ENCODE data around the gene GLB1L3.

The GLB1L3 gene

DNA sequence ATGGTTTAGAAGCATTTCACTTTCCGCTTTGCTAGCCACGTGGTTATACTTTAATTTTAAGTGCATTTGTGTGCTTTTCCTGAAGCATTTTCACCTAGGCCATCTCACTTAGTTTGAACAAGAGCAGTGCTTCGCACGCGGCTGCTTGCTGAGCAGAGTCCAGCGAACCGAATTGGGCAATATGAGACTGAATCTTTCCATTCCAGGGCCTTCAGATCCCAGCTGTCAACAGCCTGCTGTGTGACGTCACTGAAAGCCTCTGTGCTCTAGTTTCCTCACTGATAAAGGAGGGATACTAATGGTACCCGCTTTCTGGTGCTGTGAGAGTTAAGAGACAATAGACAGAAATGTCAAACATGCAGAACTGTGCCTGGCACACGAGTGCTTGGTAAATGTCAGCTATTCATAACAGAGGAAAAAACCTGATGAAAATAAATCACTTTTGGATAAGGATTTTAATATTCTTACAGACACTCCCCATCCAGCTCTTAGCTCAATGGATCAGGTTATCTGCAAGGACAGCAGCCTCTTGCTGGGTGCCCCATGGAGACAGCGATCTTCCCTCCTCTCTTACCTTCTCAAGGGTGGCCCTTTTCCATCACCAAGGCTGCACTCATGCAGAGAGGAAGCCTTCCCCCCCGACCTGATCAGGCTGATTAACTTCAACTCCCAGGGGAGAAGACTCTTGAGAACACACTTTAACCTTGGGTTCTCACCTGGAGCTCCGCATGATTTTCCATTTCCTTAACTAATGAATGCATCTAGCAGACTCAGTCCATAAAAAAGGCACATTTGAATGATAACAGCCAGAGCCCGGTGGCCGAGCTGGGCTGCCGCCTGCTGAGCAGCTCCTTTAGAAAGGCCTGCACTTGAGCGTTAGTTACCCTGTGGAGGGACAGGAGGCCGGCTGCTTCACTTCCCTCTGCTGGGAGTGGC is 3.5 kb upstream of the GLB1L3 start:
- H3K79me2 ChIP-seq (ENCODE audit: control insufficient read depth, low read length): no peaks in the 10 kb centered on the region
- H4K20me1 ChIP-seq (ENCODE audit: control insufficient read depth, insufficient read depth, low read depth, low read length): no peaks in the 10 kb centered on the region

GRCh38 chr11:134273317-134273712 is 2.9 kb upstream of the GLB1L3 start:
- no peaks in the 10 kb centered on the region for H3K4me1 ChIP-seq (ENCODE audit: control insufficient read depth, low read length)
- no peaks in the 10 kb centered on the region for H4K20me1 ChIP-seq (ENCODE audit: control insufficient read depth, insufficient read depth, low read depth, low read length)
- TF ChIP-seq EZH2phosphoT487 (IDR thresholded peaks at IDR 0.05; ENCODE audit: borderline replicate concordance, low read length): no peak
- TF ChIP-seq, protein P1, sequence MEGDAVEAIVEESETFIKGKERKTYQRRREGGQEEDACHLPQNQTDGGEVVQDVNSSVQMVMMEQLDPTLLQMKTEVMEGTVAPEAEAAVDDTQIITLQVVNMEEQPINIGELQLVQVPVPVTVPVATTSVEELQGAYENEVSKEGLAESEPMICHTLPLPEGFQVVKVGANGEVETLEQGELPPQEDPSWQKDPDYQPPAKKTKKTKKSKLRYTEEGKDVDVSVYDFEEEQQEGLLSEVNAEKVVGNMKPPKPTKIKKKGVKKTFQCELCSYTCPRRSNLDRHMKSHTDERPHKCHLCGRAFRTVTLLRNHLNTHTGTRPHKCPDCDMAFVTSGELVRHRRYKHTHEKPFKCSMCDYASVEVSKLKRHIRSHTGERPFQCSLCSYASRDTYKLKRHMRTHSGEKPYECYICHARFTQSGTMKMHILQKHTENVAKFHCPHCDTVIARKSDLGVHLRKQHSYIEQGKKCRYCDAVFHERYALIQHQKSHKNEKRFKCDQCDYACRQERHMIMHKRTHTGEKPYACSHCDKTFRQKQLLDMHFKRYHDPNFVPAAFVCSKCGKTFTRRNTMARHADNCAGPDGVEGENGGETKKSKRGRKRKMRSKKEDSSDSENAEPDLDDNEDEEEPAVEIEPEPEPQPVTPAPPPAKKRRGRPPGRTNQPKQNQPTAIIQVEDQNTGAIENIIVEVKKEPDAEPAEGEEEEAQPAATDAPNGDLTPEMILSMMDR (IDR thresholded peaks at IDR 0.05; ENCODE audit: low read depth, low read length, poor library complexity, severe bottlenecking): no peak
- H3K4me3 ChIP-seq (ENCODE audit: low read length): no peak overlapping the region
- H3K9me3 ChIP-seq (ENCODE audit: control insufficient read depth, insufficient read depth, low read length): no peaks in the 10 kb centered on the region
- H3K9me2 ChIP-seq (replicated peaks; ENCODE audit: control insufficient read depth, low read length): no peaks in the 10 kb centered on the region
- H3K79me2 ChIP-seq (ENCODE audit: control insufficient read depth, low read length): no peaks in the 10 kb centered on the region
- H3K27ac ChIP-seq (ENCODE audit: low read depth, low read length): no peak overlapping the region
- no peak overlapping the region for H3K4me2 ChIP-seq (ENCODE audit: low read length)
- H3F3A ChIP-seq (ENCODE audit: control insufficient read depth, insufficient read depth): no peaks in the 10 kb centered on the region
- H3K36me3 ChIP-seq (ENCODE audit: control insufficient read depth, low read length): no peaks in the 10 kb centered on the region
- peaks cover 38% of the 10 kb centered on the region for H3K27me3 ChIP-seq (ENCODE audit: control insufficient read depth, low read length)

More for the DNA sequence above, 3.5 kb upstream of the GLB1L3 start:
- TF ChIP-seq, protein P1 (IDR thresholded peaks at IDR 0.05; ENCODE audit: low read depth, low read length, poor library complexity, severe bottlenecking): no peak
- TF ChIP-seq EZH2phosphoT487 (IDR thresholded peaks at IDR 0.05; ENCODE audit: borderline replicate concordance, low read length): no peak
- no peaks in the 10 kb centered on the region for H3F3A ChIP-seq (ENCODE audit: control insufficient read depth, insufficient read depth)
- peaks cover 36% of the 10 kb centered on the region for H3K27me3 ChIP-seq (ENCODE audit: control insufficient read depth, low read length)
- no peak overlapping the region for H3K27ac ChIP-seq (ENCODE audit: low read depth, low read length)
- no peaks in the 10 kb centered on the region for H3K4me1 ChIP-seq (ENCODE audit: control insufficient read depth, low read length)
- no peak overlapping the region for H3K4me3 ChIP-seq (ENCODE audit: low read length)
- no peak overlapping the region for H3K4me2 ChIP-seq (ENCODE audit: low read length)
- H3K36me3 ChIP-seq (ENCODE audit: control insufficient read depth, low read length): no peaks in the 10 kb centered on the region
- H3K9me2 ChIP-seq (replicated peaks; ENCODE audit: control insufficient read depth, low read length): no peaks in the 10 kb centered on the region
- no peaks in the 10 kb centered on the region for H3K9me3 ChIP-seq (ENCODE audit: control insufficient read depth, insufficient read depth, low read length)

GRCh38 chr11:134275188-134275533 is 1.0 kb upstream of the GLB1L3 start:
- Histone ChIP-seq H3K27ac (ENCODE audit: low read depth, low read length) (no peak overlapping the region), H3K4me1 (ENCODE audit: control insufficient read depth, low read length) (no peaks in the 10 kb centered on the region), H3K36me3 (ENCODE audit: control insufficient read depth, low read length) (no peaks in the 10 kb centered on the region), H4K20me1 (ENCODE audit: control insufficient read depth, insufficient read depth, low read depth, low read length) (no peaks in the 10 kb centered on the region), H3K9me3 (ENCODE audit: control insufficient read depth, insufficient read depth, low read length) (no peaks in the 10 kb centered on the region), H3K27me3 (ENCODE audit: control insufficient read depth, low read length) (peaks cover 41% of the 10 kb centered on the region), H3K4me3 (ENCODE audit: low read length) (no peak overlapping the region), H3K79me2 (ENCODE audit: control insufficient read depth, low read length) (no peaks in the 10 kb centered on the region), H3K4me2 (ENCODE audit: low read length) (no peak overlapping the region), H3F3A (ENCODE audit: control insufficient read depth, insufficient read depth) (no peaks in the 10 kb centered on the region), H3K9me2 (replicated peaks; ENCODE audit: control insufficient read depth, low read length) (no peaks in the 10 kb centered on the region)
- TF ChIP-seq EZH2phosphoT487 (IDR thresholded peaks at IDR 0.05; ENCODE audit: borderline replicate concordance, low read length): no peak
- TF ChIP-seq, protein P1 (IDR thresholded peaks at IDR 0.05; ENCODE audit: low read depth, low read length, poor library complexity, severe bottlenecking): no peak
